Body of pancreas (tissue), 4 donors: Measurements from ENCODE around the gene CACUL1. TPM values are rescaled to one million over a fixed set of nuclear protein-coding genes. Genes with fewer than 3 reads are reported as not detected.

ENCODE experiments used
- ATAC-seq: fragments of 150-250 bp; one replicate; pipeline ENCODE4 v1.9.1; 2016
- DNase-seq, 4 donors: peaks; one replicate each; pipeline ENCODE4 v3.0.0-alpha.2; 2019
- H3K27ac ChIP-seq, 4 donors: fragments of 200-600 bp; sonication (generic); 1 replicate in 3 of 4; 2 replicates in 1 of 4; pipeline versions ENCODE4 v1.5.1 to v1.6.1; 2016 to 2019; ENCODE audit warnings: mild to moderate bottlenecking in 1 of 4, mixed read lengths in 1 of 4, moderate library complexity in 1 of 4
- H3K27me3 ChIP-seq, 2 donors: fragments of 200-600 bp; sonication (generic); one replicate each; pipeline ENCODE4 v1.6.0; 2016; ENCODE audit warnings: mild to moderate bottlenecking in 1 of 2
- H3K36me3 ChIP-seq, 2 donors: fragments of 200-600 bp; sonication (generic); replicated peaks in 1 of 2; 2 replicates each; pipeline ENCODE4 v1.5.1; 2016; ENCODE audit warnings: low read depth in 2 of 2; ENCODE audit not compliant: insufficient read depth in 1 of 2
- H3K4me1 ChIP-seq: fragments of 200-600 bp; sonication (generic); one replicate; pipeline ENCODE4 v1.6.0; 2016
- H3K4me3 ChIP-seq, 2 donors: fragments of 200-600 bp; sonication (generic); 1 replicate in 1 of 2; 2 replicates in 1 of 2; pipeline ENCODE4 v1.5.1; 2016 to 2019
- H3K9me3 ChIP-seq, 3 donors: fragments of 200-600 bp; sonication (generic); 1 replicate in 2 of 3; 2 replicates in 1 of 3; pipeline ENCODE4 v1.5.1; 2016
- POLR2A ChIP-seq, 3 donors: fragments of 450-650 bp; IDR thresholded peaks; one replicate each; pipeline ENCODE4 v1.6.1; 2016; ENCODE audit warnings: antibody characterized with exemption in 3 of 3, mild to moderate bottlenecking in 2 of 3
- WGBS, 2 donors: methylation state at CpG; one replicate each; pipeline ENCODE4 v1.1.5; 2017; 5-methylcytosine and 5-hydroxymethylcytosine counted together
- intact Hi-C: fragments of 100-400 bp; cut with DNase I; formaldehyde crosslinking; loops from one replicate; pipeline ENCODE4 v1.15.1; 2023
- total RNA-seq, 2 donors: library from RNA; depleted of rRNA; stranded (reverse); fragments of >200 nt; gene quantifications; one replicate each; pipeline ENCODE4 v1.1.0, GENCODE V29; 2016
- TF ChIP-seq, protein P1 (sequence below), 7 experiments: fragments of 450-650 bp in 4 of 7; fragments of 200-600 bp in 3 of 7; sonication (generic) in 3 of 7; IDR thresholded peaks; one replicate each; pipeline ENCODE4 v1.5.1; 2016 to 2019; ENCODE audit warnings: antibody characterized with exemption in 7 of 7

CACUL1 gene
- total RNA-seq, 2 donors from 2014 or later: 12.9 to 16.1 TPM

DNA sequence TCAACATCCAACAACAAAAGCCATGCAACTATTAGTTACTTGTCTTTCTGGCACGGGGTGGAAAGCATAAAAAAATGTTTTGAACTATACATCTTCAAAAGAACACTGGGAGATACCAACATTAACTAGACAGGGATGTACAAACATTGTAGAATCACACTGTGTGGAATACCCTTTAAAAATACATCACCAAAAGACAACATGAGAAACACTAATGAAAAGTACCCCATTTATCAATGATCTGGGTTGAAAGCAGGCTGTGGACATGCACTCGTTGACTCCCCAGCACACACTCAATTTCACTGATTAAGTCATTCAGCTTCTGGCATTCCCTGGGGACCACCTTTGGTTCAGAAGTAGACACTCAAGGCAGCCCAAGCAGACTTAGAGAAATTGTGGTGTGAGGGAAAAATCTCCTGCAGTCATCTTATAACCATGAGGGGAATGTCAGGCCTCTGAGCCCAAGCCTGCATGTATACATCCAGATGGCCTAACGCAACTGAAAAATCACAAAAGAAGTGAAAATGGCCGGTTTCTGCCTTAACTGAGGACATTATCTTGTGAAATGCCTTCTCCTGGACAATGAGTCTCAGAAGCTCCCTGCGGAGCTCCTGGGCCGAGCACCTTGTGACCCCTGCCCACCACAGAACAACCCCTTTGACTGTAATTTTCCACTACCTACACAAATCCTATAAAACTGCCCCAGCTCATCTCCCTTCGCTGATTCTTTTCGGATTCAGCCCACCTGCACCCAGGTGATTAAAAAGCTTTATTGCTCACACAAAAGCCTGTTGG, 53.0 kb downstream of the CACUL1 start:
- ATAC-seq (no peak), DNase-seq (no peak)
- intact Hi-C loops: no loop called here
- no peak overlapping the region for H3K4me3 ChIP-seq
- peaks cover 19% of the 10 kb centered on the region for H3K4me1 ChIP-seq
- no peak for TF ChIP-seq POLR2A (IDR thresholded peaks at IDR 0.05)
- TF ChIP-seq, protein P1, sequence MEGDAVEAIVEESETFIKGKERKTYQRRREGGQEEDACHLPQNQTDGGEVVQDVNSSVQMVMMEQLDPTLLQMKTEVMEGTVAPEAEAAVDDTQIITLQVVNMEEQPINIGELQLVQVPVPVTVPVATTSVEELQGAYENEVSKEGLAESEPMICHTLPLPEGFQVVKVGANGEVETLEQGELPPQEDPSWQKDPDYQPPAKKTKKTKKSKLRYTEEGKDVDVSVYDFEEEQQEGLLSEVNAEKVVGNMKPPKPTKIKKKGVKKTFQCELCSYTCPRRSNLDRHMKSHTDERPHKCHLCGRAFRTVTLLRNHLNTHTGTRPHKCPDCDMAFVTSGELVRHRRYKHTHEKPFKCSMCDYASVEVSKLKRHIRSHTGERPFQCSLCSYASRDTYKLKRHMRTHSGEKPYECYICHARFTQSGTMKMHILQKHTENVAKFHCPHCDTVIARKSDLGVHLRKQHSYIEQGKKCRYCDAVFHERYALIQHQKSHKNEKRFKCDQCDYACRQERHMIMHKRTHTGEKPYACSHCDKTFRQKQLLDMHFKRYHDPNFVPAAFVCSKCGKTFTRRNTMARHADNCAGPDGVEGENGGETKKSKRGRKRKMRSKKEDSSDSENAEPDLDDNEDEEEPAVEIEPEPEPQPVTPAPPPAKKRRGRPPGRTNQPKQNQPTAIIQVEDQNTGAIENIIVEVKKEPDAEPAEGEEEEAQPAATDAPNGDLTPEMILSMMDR (IDR thresholded peaks at IDR 0.05): no peak
- H3K9me3 ChIP-seq: no peaks in the 10 kb centered on the region
- H3K27ac ChIP-seq: no peak overlapping the region
- WGBS, 2 donors: 87 to 91% methylated on average over 7 to 8 of the region's 8 CpGs
- no peaks in the 10 kb centered on the region for H3K36me3 ChIP-seq
- H3K27me3 ChIP-seq: no peaks in the 10 kb centered on the region

DNA sequence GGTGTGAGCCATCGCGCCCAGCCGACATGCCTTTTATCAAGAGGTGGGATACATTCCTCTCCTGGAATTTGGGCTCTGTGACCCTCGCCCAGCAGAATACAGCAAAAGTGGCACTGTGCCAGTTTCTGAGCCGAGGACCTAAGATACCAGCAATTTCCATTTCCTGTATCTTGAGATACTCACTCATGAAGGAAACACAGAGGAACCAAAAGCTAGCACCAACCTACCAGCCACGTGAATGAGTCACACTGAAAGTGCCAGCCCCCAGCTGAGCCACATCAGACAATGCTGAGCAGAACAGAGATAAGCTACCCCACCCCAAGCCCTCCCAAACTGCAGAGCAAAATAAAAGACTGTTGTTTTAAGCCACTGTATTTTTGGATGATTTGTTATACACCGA, 56.3 kb downstream of the CACUL1 start:
- DNase-seq (peak in 3 of 4 donors; percentile 22 to 28 (median 22)), ATAC-seq (peak; percentile 66)
- Histone ChIP-seq H3K27me3 (no peaks in the 10 kb centered on the region), H3K36me3 (no peaks in the 10 kb centered on the region), H3K4me1 (peaks cover 19% of the 10 kb centered on the region), H3K4me3 (no peak overlapping the region), H3K9me3 (no peaks in the 10 kb centered on the region), H3K27ac (peak overlapping the region in 1 of 4 donors; percentile 22)
- intact Hi-C loops: no loop called here
- WGBS, 2 donors: 61 to 76% methylated on average over 7 of the region's 7 CpGs
- TF ChIP-seq POLR2A (IDR thresholded peaks at IDR 0.05): no peak
- TF ChIP-seq, protein P1 (IDR thresholded peaks at IDR 0.05): no peak

DNA sequence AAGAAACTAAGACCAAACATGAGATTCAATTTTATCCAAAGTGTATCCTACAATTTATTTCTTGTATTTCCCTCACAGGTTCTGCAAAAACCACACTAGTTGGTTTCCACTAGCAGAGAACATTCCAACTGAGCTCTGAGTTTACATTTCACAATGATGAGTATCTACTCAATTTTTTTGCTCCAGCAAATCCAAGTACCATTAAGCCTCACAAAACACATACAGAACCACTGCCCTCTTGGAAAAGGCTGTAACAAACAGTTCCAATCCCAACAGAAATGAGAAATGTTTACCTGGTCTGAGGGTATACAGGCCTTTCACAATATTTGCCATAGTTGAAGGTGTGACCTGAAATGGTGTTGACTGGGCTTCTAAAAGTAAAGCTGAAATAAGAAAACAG, 59.9 kb downstream of the CACUL1 start:
- no peaks in the 10 kb centered on the region for H3K27me3 ChIP-seq
- peaks cover 19% of the 10 kb centered on the region for H3K4me1 ChIP-seq
- no peak overlapping the region for H3K4me3 ChIP-seq
- H3K9me3 ChIP-seq: no peaks in the 10 kb centered on the region
- DNase-seq (no peak), ATAC-seq (no peak)
- intact Hi-C loops: no loop called here
- no peak overlapping the region for H3K27ac ChIP-seq
- no peak for TF ChIP-seq POLR2A (IDR thresholded peaks at IDR 0.05)
- TF ChIP-seq, protein P1 (IDR thresholded peaks at IDR 0.05): no peak
- H3K36me3 ChIP-seq: no peaks in the 10 kb centered on the region

DNA sequence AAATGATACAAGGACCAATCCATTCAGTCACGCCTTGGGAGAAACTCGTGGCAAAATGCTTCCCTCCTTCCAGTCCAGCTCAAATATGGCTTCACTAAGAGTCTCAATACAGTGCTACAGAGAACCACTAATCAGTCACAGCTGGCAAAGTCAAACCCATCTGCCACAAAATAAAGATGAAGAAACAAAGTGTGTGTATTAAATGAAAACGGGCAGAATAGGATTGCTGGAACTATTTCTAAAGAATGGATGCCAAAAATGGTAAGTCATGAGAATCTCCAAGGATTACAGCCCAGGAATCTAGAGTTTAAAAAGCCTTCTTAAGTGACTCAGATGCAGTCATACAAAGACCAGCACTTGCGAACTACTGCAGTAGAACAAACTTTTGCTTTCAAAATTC, 61.9 kb downstream of the CACUL1 start:
- Histone ChIP-seq H3K4me3 (no peak overlapping the region), H3K27me3 (no peaks in the 10 kb centered on the region), H3K9me3 (no peaks in the 10 kb centered on the region), H3K4me1 (peaks cover 7% of the 10 kb centered on the region), H3K27ac (no peak overlapping the region), H3K36me3 (peaks cover 0 to 2% of the 10 kb centered on the region in 2 donors)
- ATAC-seq (no peak), DNase-seq (no peak)
- WGBS, 2 donors: 69 to 79% methylated on average over 4 of the region's 4 CpGs
- intact Hi-C loops: no loop called here
- no peak for TF ChIP-seq POLR2A (IDR thresholded peaks at IDR 0.05)
- TF ChIP-seq, protein P1 (IDR thresholded peaks at IDR 0.05): no peak
